HEK293 (cell line): Measurements from ENCODE around the gene MUCL3.

Experiments used
- CTCF ChIA-PET: fragments of 350-600 bp; formaldehyde crosslinking; extraction: SDS; loops from one replicate; lab custom pipeline; 2021; ENCODE audit warnings: antibody characterized with exemption; lab: Yijun Ruan, JAX
- POLR2A ChIA-PET: fragments of 300-600 bp; formaldehyde crosslinking; extraction: SDS; loops from one replicate; lab custom pipeline; 2020; ENCODE audit warnings: antibody characterized with exemption, inconsistent platforms; lab: Yijun Ruan, JAX
- H3K27ac ChIP-seq: fragments of 200-500 bp; sonication (Bioruptor generic); 2 replicates; pipeline ENCODE4 v1.5.1; 2014; ENCODE audit warnings: low read depth, low read length, control low read depth, inconsistent platforms; ENCODE audit errors: extremely low read depth
- H3K36me3 ChIP-seq, 2 experiments: fragments of 200-500 bp in 1 of 2; sonication (Bioruptor generic) in 1 of 2; 1 replicate in 1 of 2; 2 replicates in 1 of 2; pipeline ENCODE4 v1.5.1; 2014 to 2017; ENCODE audit warnings: inconsistent platforms in 2 of 2, low read length in 2 of 2; ENCODE audit not compliant: control insufficient read depth in 2 of 2, insufficient read depth in 1 of 2
- H3K4me1 ChIP-seq: fragments of 200-500 bp; sonication (Bioruptor generic); 2 replicates; pipeline ENCODE4 v1.5.1; 2014; ENCODE audit warnings: mild to moderate bottlenecking, low read length, inconsistent platforms; ENCODE audit not compliant: control insufficient read depth, insufficient read depth
- H3K4me3 ChIP-seq: 2 replicates; pipeline ENCODE4 v1.5.1; 2011; ENCODE audit warnings: low read depth, mild to moderate bottlenecking, control low read depth, low read length, moderate library complexity
- H3K9me3 ChIP-seq: fragments of 200-500 bp; sonication (Bioruptor generic); 2 replicates; pipeline ENCODE4 v1.5.1; 2014; ENCODE audit warnings: low read depth, low read length, inconsistent platforms; ENCODE audit not compliant: control insufficient read depth, insufficient read depth
- GLIS1 ChIP-seq: fragments of 450-650 bp; formaldehyde crosslinking; IDR thresholded peaks from 2 replicates; pipeline ENCODE4 v1.5.1; 2016; ENCODE audit warnings: missing biosample characterization, missing genetic modification characterization
- HOXA7 ChIP-seq: sonication (generic); formaldehyde crosslinking; IDR thresholded peaks from 2 replicates; pipeline ENCODE4 v1.8.1; 2022; ENCODE audit warnings: missing genetic modification reagents, borderline replicate concordance
- KLF8 ChIP-seq: fragments of 450-650 bp; formaldehyde crosslinking; IDR thresholded peaks from 2 replicates; pipeline ENCODE4 v1.5.1; 2016; ENCODE audit warnings: missing biosample characterization, missing genetic modification characterization
- YY1 ChIP-seq: fragments of 450-650 bp; formaldehyde crosslinking; IDR thresholded peaks from 2 replicates; pipeline ENCODE4 v1.5.1; 2018; ENCODE audit warnings: missing biosample characterization, missing genetic modification characterization
- YY2 ChIP-seq: fragments of 450-650 bp; formaldehyde crosslinking; IDR thresholded peaks from 2 replicates; pipeline ENCODE4 v1.5.1; 2016; ENCODE audit warnings: missing biosample characterization, missing genetic modification characterization
- ZBTB1 ChIP-seq: fragments of 450-650 bp; formaldehyde crosslinking; IDR thresholded peaks from 2 replicates; pipeline ENCODE4 v1.5.1; 2016; ENCODE audit warnings: missing biosample characterization, missing genetic modification characterization
- ZBTB20 ChIP-seq: fragments of 450-650 bp; formaldehyde crosslinking; IDR thresholded peaks from 2 replicates; pipeline ENCODE4 v1.5.1; 2016; ENCODE audit warnings: missing biosample characterization, missing genetic modification characterization
- ZBTB7A ChIP-seq: fragments of 450-650 bp; formaldehyde crosslinking; IDR thresholded peaks from 2 replicates; pipeline ENCODE4 v1.5.1; 2016; ENCODE audit warnings: low read depth, missing biosample characterization, missing genetic modification characterization
- ZBTB8A ChIP-seq: fragments of 450-650 bp; formaldehyde crosslinking; IDR thresholded peaks from 2 replicates; pipeline ENCODE4 v1.5.1; 2016; ENCODE audit warnings: missing biosample characterization, missing genetic modification characterization
- ZFP37 ChIP-seq: fragments of 450-650 bp; formaldehyde crosslinking; IDR thresholded peaks from 2 replicates; pipeline ENCODE4 v1.5.1; 2016; ENCODE audit warnings: missing biosample characterization, missing genetic modification characterization
- ZNF24 ChIP-seq: fragments of 450-650 bp; formaldehyde crosslinking; IDR thresholded peaks from 2 replicates; pipeline ENCODE4 v1.5.1; 2016; ENCODE audit warnings: missing biosample characterization, missing genetic modification characterization
- ZNF404 ChIP-seq: fragments of 450-650 bp; formaldehyde crosslinking; IDR thresholded peaks from 2 replicates; pipeline ENCODE4 v1.5.1; 2017; ENCODE audit warnings: missing biosample characterization, missing genetic modification characterization
- ZNF544 ChIP-seq: fragments of 450-650 bp; formaldehyde crosslinking; IDR thresholded peaks from 2 replicates; pipeline ENCODE4 v1.5.0; 2017; ENCODE audit warnings: missing biosample characterization, missing genetic modification characterization
- ZNF558 ChIP-seq: fragments of 450-650 bp; formaldehyde crosslinking; IDR thresholded peaks from 2 replicates; pipeline ENCODE4 v1.5.1; 2016; ENCODE audit warnings: missing biosample characterization, missing genetic modification characterization
- ZNF610 ChIP-seq: fragments of 450-650 bp; formaldehyde crosslinking; IDR thresholded peaks from 2 replicates; pipeline ENCODE4 v1.5.1; 2016; ENCODE audit warnings: missing biosample characterization, missing genetic modification characterization, borderline replicate concordance
- TF ChIP-seq, protein P1 (sequence below): fragments of 450-650 bp; formaldehyde crosslinking; IDR thresholded peaks from 2 replicates; pipeline ENCODE4 v1.5.1; 2016; ENCODE audit warnings: missing biosample characterization, missing genetic modification characterization
- TF ChIP-seq, protein P2 (sequence below): fragments of 450-650 bp; formaldehyde crosslinking; IDR thresholded peaks from 2 replicates; pipeline ENCODE4 v1.5.1; 2016; ENCODE audit warnings: missing biosample characterization, missing genetic modification characterization
- TF ChIP-seq, protein P3 (sequence below): fragments of 450-650 bp; formaldehyde crosslinking; IDR thresholded peaks from 2 replicates; pipeline ENCODE4 v1.5.1; 2017; ENCODE audit warnings: missing biosample characterization, missing genetic modification characterization
- TF ChIP-seq, protein P4 (sequence below): IDR thresholded peaks from 2 replicates; pipeline ENCODE4 v1.6.1; 2011; ENCODE audit warnings: mild to moderate bottlenecking, low read depth, low read length, borderline replicate concordance

The MUCL3 gene

DNA sequence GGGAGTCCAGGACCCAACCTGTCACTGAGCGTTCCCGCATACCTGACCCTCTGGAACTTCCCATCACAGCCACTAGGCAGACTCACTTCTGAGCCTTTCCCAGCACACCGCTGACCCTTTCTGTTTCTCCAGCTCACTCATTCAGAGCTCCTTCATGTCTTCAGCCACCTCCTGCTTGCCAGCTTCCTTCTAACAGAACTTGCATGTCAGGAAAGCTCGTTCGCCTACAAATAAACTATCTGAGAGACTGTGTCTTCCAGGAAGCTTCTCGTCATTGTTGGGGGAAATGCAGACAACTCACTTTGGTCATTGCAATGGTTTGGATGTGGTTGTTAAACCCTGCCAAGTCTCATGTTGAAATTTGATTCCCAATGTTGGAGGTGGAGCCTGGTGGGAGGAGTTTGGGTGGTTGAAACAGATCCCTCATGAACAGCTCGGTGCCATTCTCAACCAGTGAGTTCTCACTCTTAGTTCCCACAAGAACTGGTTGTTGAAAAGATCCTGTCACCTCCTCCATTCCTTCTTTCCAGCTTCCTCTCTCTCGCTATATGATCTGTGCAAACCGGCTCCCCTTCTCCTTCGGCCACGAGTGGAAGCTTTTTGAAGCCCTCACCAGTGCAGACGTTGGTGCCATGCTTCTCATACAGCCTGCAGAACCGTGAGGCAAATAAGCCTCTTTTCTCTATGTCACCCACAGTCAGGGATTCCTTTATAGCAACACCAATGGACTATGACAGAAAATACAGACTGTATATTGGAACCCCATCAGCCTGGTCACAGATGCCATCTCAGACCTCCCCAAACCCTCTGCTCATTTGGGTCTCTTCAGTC, 41.4 kb downstream of the MUCL3 start (continued):
- TF ChIP-seq, protein P1, sequence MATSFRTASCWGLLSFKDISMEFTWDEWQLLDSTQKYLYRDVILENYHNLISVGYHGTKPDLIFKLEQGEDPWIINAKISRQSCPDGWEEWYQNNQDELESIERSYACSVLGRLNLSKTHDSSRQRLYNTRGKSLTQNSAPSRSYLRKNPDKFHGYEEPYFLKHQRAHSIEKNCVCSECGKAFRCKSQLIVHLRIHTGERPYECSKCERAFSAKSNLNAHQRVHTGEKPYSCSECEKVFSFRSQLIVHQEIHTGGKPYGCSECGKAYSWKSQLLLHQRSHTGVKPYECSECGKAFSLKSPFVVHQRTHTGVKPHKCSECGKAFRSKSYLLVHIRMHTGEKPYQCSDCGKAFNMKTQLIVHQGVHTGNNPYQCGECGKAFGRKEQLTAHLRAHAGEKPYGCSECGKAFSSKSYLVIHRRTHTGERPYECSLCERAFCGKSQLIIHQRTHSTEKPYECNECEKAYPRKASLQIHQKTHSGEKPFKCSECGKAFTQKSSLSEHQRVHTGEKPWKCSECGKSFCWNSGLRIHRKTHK (tag by site-specific recombination), result no peak
- TF ChIP-seq HOXA7 (CRISPR knock-in tag) (no peak), ZBTB1 (tag by site-specific recombination) (no peak), ZNF24 (tag by site-specific recombination) (no peak), ZNF544 (tag by site-specific recombination) (no peak), ZBTB7A (tag by site-specific recombination) (no peak)
- TF ChIP-seq, protein P2, sequence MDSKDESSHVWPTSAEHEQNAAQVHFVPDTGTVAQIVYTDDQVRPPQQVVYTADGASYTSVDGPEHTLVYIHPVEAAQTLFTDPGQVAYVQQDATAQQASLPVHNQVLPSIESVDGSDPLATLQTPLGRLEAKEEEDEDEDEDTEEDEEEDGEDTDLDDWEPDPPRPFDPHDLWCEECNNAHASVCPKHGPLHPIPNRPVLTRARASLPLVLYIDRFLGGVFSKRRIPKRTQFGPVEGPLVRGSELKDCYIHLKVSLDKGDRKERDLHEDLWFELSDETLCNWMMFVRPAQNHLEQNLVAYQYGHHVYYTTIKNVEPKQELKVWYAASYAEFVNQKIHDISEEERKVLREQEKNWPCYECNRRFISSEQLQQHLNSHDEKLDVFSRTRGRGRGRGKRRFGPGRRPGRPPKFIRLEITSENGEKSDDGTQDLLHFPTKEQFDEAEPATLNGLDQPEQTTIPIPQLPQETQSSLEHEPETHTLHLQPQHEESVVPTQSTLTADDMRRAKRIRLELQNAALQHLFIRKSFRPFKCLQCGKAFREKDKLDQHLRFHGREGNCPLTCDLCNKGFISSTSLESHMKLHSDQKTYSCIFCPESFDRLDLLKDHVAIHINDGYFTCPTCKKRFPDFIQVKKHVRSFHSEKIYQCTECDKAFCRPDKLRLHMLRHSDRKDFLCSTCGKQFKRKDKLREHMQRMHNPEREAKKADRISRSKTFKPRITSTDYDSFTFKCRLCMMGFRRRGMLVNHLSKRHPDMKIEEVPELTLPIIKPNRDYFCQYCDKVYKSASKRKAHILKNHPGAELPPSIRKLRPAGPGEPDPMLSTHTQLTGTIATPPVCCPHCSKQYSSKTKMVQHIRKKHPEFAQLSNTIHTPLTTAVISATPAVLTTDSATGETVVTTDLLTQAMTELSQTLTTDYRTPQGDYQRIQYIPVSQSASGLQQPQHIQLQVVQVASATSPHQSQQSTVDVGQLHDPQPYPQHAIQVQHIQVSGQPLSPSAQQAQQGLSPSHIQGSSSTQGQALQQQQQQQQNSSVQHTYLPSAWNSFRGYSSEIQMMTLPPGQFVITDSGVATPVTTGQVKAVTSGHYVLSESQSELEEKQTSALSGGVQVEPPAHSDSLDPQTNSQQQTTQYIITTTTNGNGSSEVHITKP (tag by site-specific recombination), result peak; percentile 71
- TF ChIP-seq, protein P3, sequence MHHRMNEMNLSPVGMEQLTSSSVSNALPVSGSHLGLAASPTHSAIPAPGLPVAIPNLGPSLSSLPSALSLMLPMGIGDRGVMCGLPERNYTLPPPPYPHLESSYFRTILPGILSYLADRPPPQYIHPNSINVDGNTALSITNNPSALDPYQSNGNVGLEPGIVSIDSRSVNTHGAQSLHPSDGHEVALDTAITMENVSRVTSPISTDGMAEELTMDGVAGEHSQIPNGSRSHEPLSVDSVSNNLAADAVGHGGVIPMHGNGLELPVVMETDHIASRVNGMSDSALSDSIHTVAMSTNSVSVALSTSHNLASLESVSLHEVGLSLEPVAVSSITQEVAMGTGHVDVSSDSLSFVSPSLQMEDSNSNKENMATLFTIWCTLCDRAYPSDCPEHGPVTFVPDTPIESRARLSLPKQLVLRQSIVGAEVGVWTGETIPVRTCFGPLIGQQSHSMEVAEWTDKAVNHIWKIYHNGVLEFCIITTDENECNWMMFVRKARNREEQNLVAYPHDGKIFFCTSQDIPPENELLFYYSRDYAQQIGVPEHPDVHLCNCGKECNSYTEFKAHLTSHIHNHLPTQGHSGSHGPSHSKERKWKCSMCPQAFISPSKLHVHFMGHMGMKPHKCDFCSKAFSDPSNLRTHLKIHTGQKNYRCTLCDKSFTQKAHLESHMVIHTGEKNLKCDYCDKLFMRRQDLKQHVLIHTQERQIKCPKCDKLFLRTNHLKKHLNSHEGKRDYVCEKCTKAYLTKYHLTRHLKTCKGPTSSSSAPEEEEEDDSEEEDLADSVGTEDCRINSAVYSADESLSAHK, result no peak

DNA sequence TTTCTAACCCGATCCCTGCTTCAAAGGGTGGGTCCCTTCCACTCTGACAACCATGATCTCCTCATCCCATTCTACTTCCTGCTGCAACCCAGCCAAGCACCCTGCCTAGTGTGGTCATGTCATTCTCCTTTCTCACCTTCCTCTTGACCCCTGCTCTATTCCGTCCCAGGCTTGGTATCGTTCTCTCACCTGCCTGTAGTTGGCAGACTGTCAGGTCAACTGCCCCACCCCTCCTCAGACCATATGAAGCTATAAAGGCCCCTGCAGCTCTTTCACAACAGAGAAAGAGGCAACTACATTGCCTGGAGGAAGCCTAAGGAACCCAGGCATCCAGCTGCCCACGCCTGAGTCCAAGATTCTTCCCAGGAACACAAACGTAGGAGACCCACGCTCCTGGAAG, 42.7 kb downstream of the MUCL3 start, which contains the start of gene MUC21:
Gene MUC21 (plus strand): TSS at position 280 of the 400 bp plus-strand sequence. CDS start 241 bp downstream, outside the sequence.
- no peak for TF ChIP-seq YY1 (tag by site-specific recombination)
- no peak for TF ChIP-seq YY2
- no peak for TF ChIP-seq ZNF404 (tag by site-specific recombination)
- no peak for TF ChIP-seq ZNF544 (tag by site-specific recombination)
- TF ChIP-seq ZBTB20 (tag by site-specific recombination), result no peak
- no peak for TF ChIP-seq ZNF610
- TF ChIP-seq, protein P4, sequence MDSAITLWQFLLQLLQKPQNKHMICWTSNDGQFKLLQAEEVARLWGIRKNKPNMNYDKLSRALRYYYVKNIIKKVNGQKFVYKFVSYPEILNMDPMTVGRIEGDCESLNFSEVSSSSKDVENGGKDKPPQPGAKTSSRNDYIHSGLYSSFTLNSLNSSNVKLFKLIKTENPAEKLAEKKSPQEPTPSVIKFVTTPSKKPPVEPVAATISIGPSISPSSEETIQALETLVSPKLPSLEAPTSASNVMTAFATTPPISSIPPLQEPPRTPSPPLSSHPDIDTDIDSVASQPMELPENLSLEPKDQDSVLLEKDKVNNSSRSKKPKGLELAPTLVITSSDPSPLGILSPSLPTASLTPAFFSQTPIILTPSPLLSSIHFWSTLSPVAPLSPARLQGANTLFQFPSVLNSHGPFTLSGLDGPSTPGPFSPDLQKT, result no peak
- TF ChIP-seq ZFP37 (tag by site-specific recombination), result no peak
- no peak for TF ChIP-seq GLIS1 (tag by site-specific recombination)
- TF ChIP-seq ZBTB8A, result no peak
- no peak for TF ChIP-seq KLF8 (tag by site-specific recombination)
- no peak for TF ChIP-seq ZNF558
- TF ChIP-seq, protein P3, result no peak
- TF ChIP-seq, all 188 proteins: peak for 0
- POLR2A ChIA-PET, result interaction anchor here (0.6 kb wide), 1 partner anchor 57 kb away, joined by 3 read pairs; no protein-coding TSS in a partner anchor
- Histone ChIP-seq H3K4me1 (0 out of 2 replicates have a peak, but pooled peaks cover 6% of the 10 kb centered on the region), H3K4me3 (no peak within 1 kb of the TSS), H3K9me3 (no peaks in the 10 kb centered on the region), H3K36me3 (no peaks in the 10 kb centered on the region), H3K27ac (no peak within 1 kb of the TSS)
- CTCF ChIA-PET, result interaction anchor here (0.6 to 0.7 kb wide), 2 partner anchors 61 to 110 kb away, joined by 3 to 4 read pairs; no protein-coding TSS in a partner anchor
